Fibroblast of skin of left biceps (primary cell): ENCODE data around the gene CRYZL1.
A peak's percentile ranks its signal among the peaks of the same experiment; 100 is the strongest.

ENCODE experiments used
- DNase-seq, 2 experiments: peaks; one replicate each; pipeline ENCODE4 v3.0.0-alpha.2; 2013; ENCODE audit warnings: low read depth in 2 of 2

Gene CRYZL1

DNA sequence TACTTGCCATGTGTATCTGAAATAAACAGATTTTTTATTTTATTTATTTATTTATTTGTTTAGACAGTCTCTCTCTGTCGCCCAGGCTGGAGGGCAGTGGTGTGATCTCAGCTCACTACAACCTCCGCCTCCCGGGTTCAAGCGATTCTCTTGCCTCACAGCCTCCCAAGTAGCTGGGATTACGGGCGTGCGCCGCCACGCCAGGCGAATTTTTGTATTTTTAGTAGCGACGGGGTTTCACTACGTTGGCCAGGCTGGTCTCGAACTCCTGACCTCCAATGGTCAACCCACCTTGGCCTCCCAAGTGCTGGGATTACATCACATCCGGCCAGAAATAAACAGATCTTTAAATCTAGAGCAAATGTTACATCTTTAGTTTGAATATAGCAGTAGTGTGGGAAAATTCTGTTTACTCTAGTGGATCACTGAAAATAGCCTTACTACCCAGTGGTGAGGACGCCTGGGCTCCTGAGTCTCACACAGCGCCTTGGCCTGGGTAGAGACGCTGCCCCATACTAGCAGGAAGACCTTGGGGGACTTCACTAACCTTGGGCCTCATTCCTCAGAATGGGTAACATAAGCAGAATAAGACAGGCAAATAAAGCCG, 100.3 kb downstream of the CRYZL1 start:
- no peak for DNase-seq

DNA sequence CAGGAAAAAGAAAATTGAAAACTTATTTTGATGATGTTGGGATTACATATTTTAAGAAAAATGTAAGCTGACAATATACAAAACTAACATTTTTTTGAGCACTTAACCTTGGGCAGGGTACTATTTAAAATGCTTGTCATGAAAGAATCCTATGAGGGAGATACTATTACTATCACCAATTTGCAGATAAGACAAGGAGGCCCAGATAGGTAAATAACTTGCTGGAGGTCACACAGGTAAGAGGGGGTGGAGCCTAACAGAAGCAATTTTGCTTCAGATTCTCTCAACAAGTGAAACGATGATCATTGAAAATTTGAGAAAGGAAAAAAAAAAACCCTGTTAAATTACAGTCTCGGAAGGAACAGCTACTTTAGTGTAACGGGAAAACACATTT, 100.8 kb downstream of the CRYZL1 start:
- DNase-seq = no peak

DNA sequence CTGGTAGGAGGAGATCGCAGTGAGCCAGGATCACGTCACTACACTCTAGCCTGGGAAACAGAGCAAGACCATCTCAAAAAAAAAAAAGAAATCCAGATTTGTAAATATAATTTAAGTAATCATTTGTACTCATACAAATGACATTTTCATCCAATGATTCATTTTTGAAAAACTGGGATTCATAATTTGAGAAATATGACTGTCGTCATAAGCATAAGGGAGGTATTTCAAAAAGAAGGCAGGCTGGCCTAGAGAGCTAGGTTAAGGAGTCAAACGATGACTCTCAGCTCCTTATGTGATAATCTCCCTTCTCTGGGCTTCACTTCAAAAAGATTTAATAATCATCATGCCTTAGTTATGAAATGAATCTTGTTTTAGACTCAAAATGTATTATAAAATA, 101.9 kb downstream of the CRYZL1 start:
- DNase-seq = peak in 1 of 2 experiments; percentile 10
